Activated CD8-positive, alpha-beta T cell treated with anti-CD3 and anti-CD28 coated beads, Interleukin-2, amount 10 ng/mL, durations not matched to agents 7 days and 5 days (primary cell): ENCODE results near the gene CASTOR1. TPM values are rescaled to one million over a fixed set of nuclear protein-coding genes. Genes with fewer than 3 reads are reported as not detected.

Experiments
- ATAC-seq: fragments of 150-1000 bp; cut with Tn5 transposase; one replicate; pipeline ENCODE4 v1.10.0; 2021; ENCODE audit warnings: moderate library complexity
- CTCF ChIA-PET: fragments of 350-600 bp; sonication (Branson Sonifier 250); formaldehyde crosslinking; loops from one replicate; lab custom pipeline; 2021; ENCODE audit warnings: antibody characterized with exemption; lab: Charles Lee
- POLR2A ChIA-PET: fragments of 350-600 bp; sonication (Branson Sonifier 250); formaldehyde crosslinking; loops from one replicate; lab custom pipeline; 2021; ENCODE audit warnings: antibody characterized with exemption; lab: Charles Lee
- DNase-seq: peaks from one replicate; pipeline ENCODE4 v3.0.0-alpha.2; 2020
- H3K27ac Mint-ChIP-seq: one replicate; pipeline ENCODE4 v1.8.0; 2021; ENCODE audit warnings: mild to moderate bottlenecking, mixed read lengths
- H3K27me3 Mint-ChIP-seq: one replicate; pipeline ENCODE4 v1.8.0; 2021; ENCODE audit warnings: low read depth, mixed read lengths
- H3K36me3 Mint-ChIP-seq: one replicate; pipeline ENCODE4 v1.8.0; 2021; ENCODE audit warnings: low read depth, mixed read lengths
- H3K4me1 Mint-ChIP-seq: one replicate; pipeline ENCODE4 v1.8.0; 2021; ENCODE audit warnings: low read depth, mixed read lengths
- H3K4me3 Mint-ChIP-seq: one replicate; pipeline ENCODE4 v1.8.0; 2021; ENCODE audit warnings: mild to moderate bottlenecking, mixed read lengths
- H3K9me3 Mint-ChIP-seq: one replicate; pipeline ENCODE4 v1.8.0; 2022; ENCODE audit warnings: mixed read lengths; ENCODE audit not compliant: insufficient read depth
- total RNA-seq, 2 experiments: library from RNA; stranded (reverse); gene quantifications; one replicate each; pipeline ENCODE4 v1.2.3, GENCODE V29; 2021

The CASTOR1 gene
- total RNA-seq, 2 experiments from 2014 or later, result 24.5 to 25.4 TPM

DNA sequence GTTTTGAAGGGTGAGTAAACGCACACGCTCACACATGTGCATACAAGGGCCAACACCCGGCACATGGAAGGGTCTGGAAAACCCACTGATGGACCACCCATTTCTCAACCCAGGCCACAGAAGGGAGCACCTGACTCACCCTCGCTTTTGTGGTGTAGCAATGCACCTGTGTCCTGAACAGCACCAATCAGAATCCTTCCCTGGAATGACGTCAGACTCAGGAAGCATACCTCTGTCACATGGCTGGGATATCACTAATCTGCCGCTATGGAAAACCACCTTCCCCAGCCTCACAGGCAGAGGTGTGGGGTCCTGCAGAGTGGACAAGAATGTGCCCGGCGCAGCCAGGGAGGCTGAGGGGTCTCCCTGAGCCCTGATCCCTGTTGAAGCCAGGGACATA lies 13.7 kb downstream of the CASTOR1 start:
- peak overlapping the region; percentile 36 for H3K27ac Mint-ChIP-seq
- H3K4me3 Mint-ChIP-seq, result peak overlapping the region; percentile 6
- DNase-seq (no peak), ATAC-seq (peak; percentile 20)
- peaks cover 66% of the 10 kb centered on the region for H3K36me3 Mint-ChIP-seq
- ChIA-PET CTCF (interaction anchor here (1.4 to 5.1 kb wide), 5 partner anchors 11 to 112 kb away, joined by 3 to 37 read pairs (median 4); partner anchors contain the start of gene CASTOR1), POLR2A (interaction anchor here (0.6 to 0.7 kb wide), 2 partner anchors 8 to 1154 kb away, joined by 3 read pairs; no protein-coding TSS in a partner anchor)
- peaks cover 71% of the 10 kb centered on the region for H3K4me1 Mint-ChIP-seq
- H3K9me3 Mint-ChIP-seq, result no peaks in the 10 kb centered on the region
- H3K27me3 Mint-ChIP-seq, result peaks cover 1% of the 10 kb centered on the region

DNA sequence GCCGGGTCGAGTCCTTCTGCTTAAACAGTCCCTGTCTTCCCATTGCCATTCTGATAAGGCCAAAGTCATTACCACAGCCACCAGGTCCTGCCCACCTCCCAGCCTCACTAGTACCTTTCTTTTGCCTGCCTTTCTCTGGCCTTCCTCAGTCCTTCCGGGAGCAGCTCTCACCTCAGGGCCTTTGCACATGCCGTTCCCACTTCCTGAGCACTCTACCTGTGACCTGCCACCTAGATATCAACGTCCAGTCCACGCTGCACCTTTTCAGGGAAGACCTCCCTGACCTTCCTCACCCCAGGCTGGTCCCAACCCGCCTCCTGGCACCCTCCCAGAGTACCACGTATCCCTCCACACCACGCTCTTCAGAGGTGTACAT lies 14.9 kb downstream of the CASTOR1 start:
- H3K9me3 Mint-ChIP-seq, result no peaks in the 10 kb centered on the region
- no peak overlapping the region for H3K4me3 Mint-ChIP-seq
- peaks cover 70% of the 10 kb centered on the region for H3K36me3 Mint-ChIP-seq
- DNase-seq (no peak), ATAC-seq (no peak)
- peaks cover 1% of the 10 kb centered on the region for H3K27me3 Mint-ChIP-seq
- CTCF ChIA-PET, result interaction anchor here (0.8 to 1.3 kb wide), 2 partner anchors 13 to 649 kb away, joined by 3 to 4 read pairs; no protein-coding TSS in a partner anchor
- peaks cover 70% of the 10 kb centered on the region for H3K4me1 Mint-ChIP-seq
- POLR2A ChIA-PET, result no interaction called here
- peak overlapping the region; percentile 1 for H3K27ac Mint-ChIP-seq

- no peak for DNase-seq
Measured at GRCh38 chr22:30273711-30274436, 15.4 kb downstream of the CASTOR1 start.

DNA sequence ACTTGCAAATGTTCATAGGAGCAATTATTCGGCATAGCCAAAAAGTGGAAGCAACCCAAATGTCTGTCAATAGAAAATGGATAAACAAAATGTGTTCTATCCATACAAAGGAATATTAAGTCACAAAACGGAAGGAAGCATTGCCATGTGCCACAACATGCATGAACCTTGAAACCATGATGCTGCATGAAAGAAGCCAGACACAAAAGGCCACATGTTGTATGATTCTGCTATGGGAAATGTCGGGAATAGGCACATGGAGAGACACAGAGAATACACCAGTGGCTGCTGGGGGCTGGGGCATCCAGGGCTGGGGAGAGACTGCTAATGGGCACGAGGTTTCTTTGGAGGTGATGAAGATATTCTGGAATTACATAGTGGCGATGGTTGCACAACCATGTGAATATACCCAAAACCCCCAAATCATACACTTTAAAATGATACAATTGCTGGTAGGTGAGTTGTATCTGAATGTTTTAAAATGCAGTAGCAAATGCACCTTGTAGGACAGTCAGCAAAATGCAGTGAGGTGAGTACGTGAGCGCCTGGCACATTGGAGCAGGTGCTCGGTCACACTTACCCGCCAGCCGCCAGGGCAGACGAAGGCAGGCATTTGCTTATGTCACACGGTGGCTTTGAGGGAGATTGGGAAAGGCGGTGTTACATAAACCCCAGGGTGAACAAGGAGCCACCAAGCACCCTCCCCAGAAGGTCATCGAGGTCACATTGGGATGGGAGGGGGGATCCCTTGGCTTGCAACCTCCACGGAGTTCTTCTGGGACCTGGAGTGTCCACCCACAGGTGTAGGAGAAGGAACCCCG lies 16.3 kb downstream of the CASTOR1 start:
- Mint-ChIP-seq H3K9me3 (no peaks in the 10 kb centered on the region), H3K27me3 (no peaks in the 10 kb centered on the region), H3K4me3 (no peak overlapping the region), H3K4me1 (peaks cover 72% of the 10 kb centered on the region), H3K27ac (peak overlapping the region; percentile 18), H3K36me3 (peaks cover 73% of the 10 kb centered on the region)
- no peak for ATAC-seq
- ChIA-PET CTCF (interaction anchor here (1.4 kb wide), 1 partner anchor 15 kb away, joined by 5 read pairs; no protein-coding TSS in a partner anchor), POLR2A (no interaction called here)
- DNase-seq, result no peak

More at GRCh38 chr22:30273711-30274436, 15.4 kb downstream of the CASTOR1 start:
- H3K36me3 Mint-ChIP-seq, result peaks cover 70% of the 10 kb centered on the region
- ChIA-PET POLR2A (no interaction called here), CTCF (interaction anchor here (1.3 kb wide), 1 partner anchor 648 kb away, joined by 3 read pairs; no protein-coding TSS in a partner anchor)
- H3K4me3 Mint-ChIP-seq, result no peak overlapping the region
- peak overlapping the region; percentile 12 for H3K27ac Mint-ChIP-seq
- ATAC-seq, result no peak
- peaks cover 70% of the 10 kb centered on the region for H3K4me1 Mint-ChIP-seq
- peaks cover under 1% of the 10 kb centered on the region for H3K27me3 Mint-ChIP-seq
- H3K9me3 Mint-ChIP-seq, result no peaks in the 10 kb centered on the region

- ChIA-PET CTCF (interaction anchor here (1.4 to 1.7 kb wide), 2 partner anchors 9 to 18 kb away, joined by 5 to 6 read pairs; no protein-coding TSS in a partner anchor), POLR2A (interaction anchor here (1.2 kb wide), 1 partner anchor 13 kb away, joined by 4 read pairs; no protein-coding TSS in a partner anchor)
- no peak for DNase-seq
- H3K4me1 Mint-ChIP-seq, result peaks cover 59% of the 10 kb centered on the region
- no peaks in the 10 kb centered on the region for H3K9me3 Mint-ChIP-seq
- no peak for ATAC-seq
- H3K4me3 Mint-ChIP-seq, result no peak overlapping the region
- H3K27ac Mint-ChIP-seq, result peak overlapping the region; percentile 4
- no peaks in the 10 kb centered on the region for H3K27me3 Mint-ChIP-seq
- H3K36me3 Mint-ChIP-seq, result peaks cover 76% of the 10 kb centered on the region
Measured at GRCh38 chr22:30270832-30271231, 18.5 kb downstream of the CASTOR1 start.

GRCh38 chr22:30268331-30268730 lies 21.0 kb downstream of the CASTOR1 start:
- ChIA-PET CTCF (interaction anchor here (0.8 to 2.3 kb wide), 10 partner anchors 9 to 160 kb away, joined by 3 to 25 read pairs (median 4); partner anchors contain the start of genes CASTOR1 and RNF215), POLR2A (interaction anchor here (1.0 to 1.6 kb wide), 3 partner anchors 10 to 88 kb away, joined by 3 to 12 read pairs (median 4); no protein-coding TSS in a partner anchor)
- no peaks in the 10 kb centered on the region for H3K9me3 Mint-ChIP-seq
- peak overlapping the region; percentile 96 for H3K4me3 Mint-ChIP-seq
- ATAC-seq (no peak), DNase-seq (no peak)
- peaks cover 49% of the 10 kb centered on the region for H3K4me1 Mint-ChIP-seq
- peaks cover 84% of the 10 kb centered on the region for H3K36me3 Mint-ChIP-seq
- H3K27ac Mint-ChIP-seq, result peak overlapping the region; percentile 97
- no peaks in the 10 kb centered on the region for H3K27me3 Mint-ChIP-seq

DNA sequence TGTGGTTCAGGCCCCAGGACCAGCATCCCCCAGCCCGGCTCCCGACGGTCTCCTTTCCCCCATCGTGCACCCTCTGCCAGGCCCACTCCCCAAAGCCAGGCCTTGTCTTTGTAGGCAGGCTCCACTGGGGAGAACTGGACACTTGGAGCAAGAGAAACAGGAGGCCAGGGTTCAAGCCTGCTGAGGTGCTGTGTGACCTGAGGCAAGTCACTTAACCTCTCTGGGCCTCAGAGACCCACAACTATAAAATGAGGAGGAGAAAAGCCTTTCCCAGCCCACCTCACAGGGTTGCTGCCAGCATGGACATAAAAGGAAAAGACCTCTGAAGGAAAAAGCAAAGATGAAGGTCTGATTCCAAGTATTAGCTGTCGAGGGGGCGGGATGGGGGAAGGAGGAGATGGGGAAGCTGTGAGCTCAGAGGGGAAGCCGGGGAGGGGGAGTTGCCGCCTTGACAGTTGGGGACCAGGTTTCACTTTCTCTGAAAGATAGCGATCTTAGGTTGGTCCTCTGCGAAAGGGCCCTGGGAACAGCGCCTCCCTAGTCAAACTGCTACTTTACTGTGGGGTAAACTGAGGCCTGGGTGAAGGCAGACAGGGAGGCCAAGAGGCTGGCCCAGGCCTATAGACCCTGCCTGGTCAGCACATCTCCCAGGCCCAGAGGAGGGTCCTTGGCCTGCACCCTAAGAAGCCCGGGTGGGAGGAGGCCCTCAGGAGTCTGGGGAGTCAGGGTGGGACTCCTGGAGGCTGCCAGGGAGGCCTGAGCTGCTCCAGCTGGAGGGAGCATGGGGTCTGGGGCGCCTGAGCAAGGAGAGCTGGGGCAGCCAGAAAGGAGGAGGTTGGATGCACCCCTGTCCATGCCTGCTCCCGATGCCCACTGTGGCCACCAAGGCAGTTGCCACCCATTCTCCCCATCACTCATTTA lies 21.7 kb downstream of the CASTOR1 start:
- CTCF ChIA-PET, result interaction anchor here (0.9 to 2.3 kb wide), 14 partner anchors 9 to 159 kb away, joined by 3 to 25 read pairs (median 4); partner anchors contain the start of genes CASTOR1, CCDC157, RNF215 and SF3A1

GRCh38 chr22:30266445-30267381 lies 22.6 kb downstream of the CASTOR1 start, which contains the start of gene OSM:
Gene OSM (minus strand): TSS chr22:30266851. CDS start chr22:30266799, 52 bp downstream.
- ChIA-PET CTCF (interaction anchor here (0.9 to 2.3 kb wide), 13 partner anchors 10 to 158 kb away, joined by 3 to 25 read pairs (median 4); partner anchors contain the start of genes CASTOR1, CCDC157, RNF215 and SF3A1), POLR2A (interaction anchor here (0.5 to 1.7 kb wide), 13 partner anchors 9 to 404 kb away, joined by 3 to 12 read pairs (median 3); partner anchors contain the start of genes CCDC157, RNF215 and SF3A1)
- ATAC-seq (peak; percentile 57), DNase-seq (peak; percentile 92)
- H3K27me3 Mint-ChIP-seq, result no peaks in the 10 kb centered on the region
- H3K36me3 Mint-ChIP-seq, result peaks cover 90% of the 10 kb centered on the region
- peaks cover 53% of the 10 kb centered on the region for H3K4me1 Mint-ChIP-seq
- H3K9me3 Mint-ChIP-seq, result no peaks in the 10 kb centered on the region
- H3K27ac Mint-ChIP-seq, result peak within 1 kb of the TSS; percentile 97
- peak within 1 kb of the TSS; percentile 96 for H3K4me3 Mint-ChIP-seq

More for the DNA sequence above, 21.7 kb downstream of the CASTOR1 start:
- Mint-ChIP-seq H3K36me3 (peaks cover 85% of the 10 kb centered on the region), H3K4me1 (peaks cover 49% of the 10 kb centered on the region), H3K27me3 (no peaks in the 10 kb centered on the region), H3K9me3 (no peaks in the 10 kb centered on the region), H3K27ac (peak overlapping the region; percentile 97), H3K4me3 (peak overlapping the region; percentile 96)
- peak; percentile 17 for ATAC-seq
- DNase-seq, result peak; percentile 86
- POLR2A ChIA-PET, result interaction anchor here (0.5 to 1.7 kb wide), 15 partner anchors 8 to 403 kb away, joined by 3 to 12 read pairs (median 3); partner anchors contain the start of genes CCDC157, SF3A1 and TBC1D10A

- ChIA-PET POLR2A (interaction anchor here (0.8 to 1.7 kb wide), 3 partner anchors 14 to 122 kb away, joined by 3 to 10 read pairs (median 4); partner anchors contain the start of gene RNF215), CTCF (interaction anchor here (3.4 kb wide), 1 partner anchor 22 kb away, joined by 60 read pairs; the partner anchor contains the start of gene CASTOR1)
- Mint-ChIP-seq H3K27ac (peak overlapping the region; percentile 97), H3K27me3 (no peaks in the 10 kb centered on the region), H3K4me3 (peak overlapping the region; percentile 96), H3K9me3 (no peaks in the 10 kb centered on the region), H3K4me1 (peaks cover 55% of the 10 kb centered on the region), H3K36me3 (peaks cover 89% of the 10 kb centered on the region)
- DNase-seq (peak; percentile 91), ATAC-seq (peak; percentile 70)
Measured at GRCh38 chr22:30265823-30266444, 23.4 kb downstream of the CASTOR1 start.
